HK-2 (cell line): ENCODE measurements around the gene TBK1.

Source experiments
- DNase-seq: peaks from one replicate; pipeline ENCODE4 v3.0.0-alpha.2; 2018; ENCODE audit not compliant: unreplicated experiment

TBK1 gene

GRCh38 chr12:64545081-64545382 lies 93.1 kb downstream of the TBK1 start:
- no peak for DNase-seq

GRCh38 chr12:64549108-64549507 lies 97.2 kb downstream of the TBK1 start:
- DNase-seq: no peak

- no peak for DNase-seq
Observed at GRCh38 chr12:64550755-64551154, 98.8 kb downstream of the TBK1 start.

GRCh38 chr12:64551676-64552075 lies 99.8 kb downstream of the TBK1 start:
- DNase-seq: no peak
